ENCODE results near the gene ZFPM1.

- no peak for TF ChIP-seq CTCF (IDR thresholded peaks at IDR 0.05)
- no peak for TF ChIP-seq POLR2A (IDR thresholded peaks at IDR 0.05)
- TF ChIP-seq EP300 (IDR thresholded peaks at IDR 0.05), result no peak
Measured at GRCh38 chr16:88482630-88483391, 29.7 kb downstream of the ZFPM1 start.
